Fibroblast of pulmonary artery (primary cell): ENCODE results near the gene ZFPM1.

Experiments
- DNase-seq: peaks from one replicate; pipeline ENCODE4 v3.0.0-alpha.2; 2010; ENCODE audit warnings: low read depth
- H3K4me3 ChIP-seq: replicated peaks from 2 replicates; pipeline ENCODE4 v1.5.1; 2011; ENCODE audit warnings: low read depth, mild to moderate bottlenecking, control low read depth, low read length, moderate library complexity
- CTCF ChIP-seq: IDR thresholded peaks from 2 replicates; pipeline ENCODE4 v1.5.1; 2011; ENCODE audit warnings: mild to moderate bottlenecking, control low read depth, low read length, inconsistent platforms; ENCODE audit errors: missing control alignments

ZFPM1 gene

DNA sequence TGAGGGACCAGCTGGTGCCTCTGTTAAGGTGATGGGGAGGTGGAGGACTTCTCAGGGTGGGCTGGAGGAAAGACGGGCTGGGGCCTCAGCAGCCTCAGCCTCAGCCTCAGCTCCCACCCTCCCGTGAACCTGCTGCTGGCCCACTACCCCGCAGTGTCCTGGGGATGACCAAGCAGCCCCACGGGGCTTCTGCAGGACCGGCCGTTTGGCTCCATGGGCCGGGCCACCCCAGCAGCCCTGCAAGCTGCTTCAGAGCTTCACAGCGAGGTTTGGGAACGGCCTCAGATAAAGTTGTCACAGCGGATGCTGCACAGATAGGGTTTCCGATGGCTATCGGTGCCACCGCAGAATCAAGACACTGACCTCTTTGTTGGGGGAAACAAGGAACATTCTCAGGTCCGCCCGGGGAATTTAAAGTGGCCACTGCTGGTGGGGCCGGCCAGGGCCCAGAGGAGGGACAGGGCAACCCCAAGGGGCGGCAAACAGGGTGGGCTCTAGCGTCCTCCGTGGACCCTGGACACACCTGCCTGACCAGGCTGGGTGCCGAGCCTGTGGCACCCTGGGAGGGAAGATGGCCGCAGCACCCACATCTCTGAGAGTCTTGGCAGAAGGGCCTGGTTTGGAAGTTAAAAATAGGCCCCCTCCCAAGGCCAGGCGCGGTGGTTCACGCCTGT, 69.3 kb downstream of the ZFPM1 start:
- TF ChIP-seq CTCF, result no peak
- no peak for DNase-seq
- no peak overlapping the region for H3K4me3 ChIP-seq

GRCh38 chr16:88523309-88524161, 70.5 kb downstream of the ZFPM1 start:
- no peak overlapping the region for H3K4me3 ChIP-seq
- DNase-seq, result no peak
- TF ChIP-seq CTCF, result no peak

GRCh38 chr16:88524274-88524972, 71.3 kb downstream of the ZFPM1 start:
- DNase-seq, result no peak
- no peak overlapping the region for H3K4me3 ChIP-seq
- TF ChIP-seq CTCF, result no peak

GRCh38 chr16:88524973-88525662, 72.0 kb downstream of the ZFPM1 start:
- H3K4me3 ChIP-seq, result no peak overlapping the region
- no peak for TF ChIP-seq CTCF
- no peak for DNase-seq

GRCh38 chr16:88525663-88525990, 72.5 kb downstream of the ZFPM1 start:
- TF ChIP-seq CTCF, result no peak
- H3K4me3 ChIP-seq, result no peak overlapping the region
- DNase-seq, result no peak

DNA sequence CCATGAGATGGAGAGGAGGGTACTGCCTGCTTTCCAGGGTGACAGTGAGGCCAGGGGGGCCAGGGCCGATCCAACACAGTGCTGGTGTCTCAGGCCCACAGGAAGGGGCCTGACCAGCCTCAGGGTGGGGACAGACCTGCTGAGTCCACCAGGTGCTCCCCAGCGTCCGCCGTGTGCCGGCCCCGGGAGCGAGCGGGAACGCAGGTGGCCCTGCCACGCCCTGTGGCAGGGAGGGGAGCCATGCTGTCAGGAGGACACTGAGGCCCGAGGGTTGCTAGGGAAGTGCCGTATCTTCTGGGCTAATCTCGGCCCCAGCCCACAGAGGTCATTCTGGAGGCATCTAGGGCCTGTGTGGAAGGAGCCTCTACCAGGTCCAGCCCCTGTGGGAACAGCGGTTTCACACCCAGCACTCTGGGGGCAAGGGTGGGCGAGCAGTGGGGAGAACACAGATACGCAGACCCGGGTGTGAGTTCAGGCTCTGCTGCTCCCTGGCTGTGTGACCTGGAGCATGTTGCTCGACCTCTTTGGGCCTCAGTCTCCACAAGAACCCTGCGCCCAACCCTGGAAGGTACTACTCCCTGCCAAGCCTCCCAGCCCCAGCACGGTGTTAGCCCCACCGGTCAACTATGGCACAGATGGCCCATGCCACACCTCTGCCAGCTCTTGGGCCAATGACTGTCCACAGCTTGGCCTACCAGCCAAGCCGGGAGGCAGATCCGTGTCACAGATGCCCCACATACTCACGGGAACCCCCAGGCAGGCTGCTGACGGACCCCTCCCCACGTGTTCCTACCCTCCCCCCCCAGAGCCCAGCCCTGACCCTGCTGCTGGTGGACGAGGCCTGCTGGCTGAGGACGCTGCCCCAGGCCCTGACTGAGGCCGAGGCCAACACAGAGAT, 73.2 kb downstream of the ZFPM1 start:
- no peak overlapping the region for H3K4me3 ChIP-seq
- no peak for TF ChIP-seq CTCF
- DNase-seq, result no peak
